Putamen (tissue), 1 donor: ENCODE data around the gene KLK12.

ENCODE experiments used
- DNase-seq: peaks from one replicate; pipeline ENCODE4 v3.0.0-alpha.2; 2016; ENCODE audit warnings: low spot score

KLK12 gene, protein sequence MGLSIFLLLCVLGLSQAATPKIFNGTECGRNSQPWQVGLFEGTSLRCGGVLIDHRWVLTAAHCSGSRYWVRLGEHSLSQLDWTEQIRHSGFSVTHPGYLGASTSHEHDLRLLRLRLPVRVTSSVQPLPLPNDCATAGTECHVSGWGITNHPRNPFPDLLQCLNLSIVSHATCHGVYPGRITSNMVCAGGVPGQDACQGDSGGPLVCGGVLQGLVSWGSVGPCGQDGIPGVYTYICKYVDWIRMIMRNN

DNA sequence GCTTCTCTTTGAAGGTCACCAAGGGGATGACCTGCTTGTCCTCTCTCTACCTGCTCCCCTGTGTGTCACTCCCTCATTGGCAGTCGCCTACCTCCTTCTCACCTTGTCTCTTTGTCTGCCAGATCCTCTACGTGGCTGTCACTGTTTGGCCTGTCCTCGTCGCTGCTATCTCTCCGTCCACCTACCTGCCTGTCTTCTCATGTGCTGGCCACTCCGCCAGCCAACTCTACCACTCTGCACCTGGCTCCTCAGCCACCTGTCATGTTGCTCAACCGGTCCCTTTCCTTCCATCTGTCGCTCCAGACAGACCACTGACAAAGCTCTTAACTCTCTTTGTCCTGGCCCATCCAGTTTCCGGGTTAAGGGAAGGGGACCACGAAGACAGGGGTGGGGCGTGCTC is at the start of gene KLK12:
TSS of gene KLK12 (minus strand) at position 299 of the 400 bp plus-strand sequence. CDS start 381 bp downstream, outside the sequence.
- DNase-seq, result no peak

DNA sequence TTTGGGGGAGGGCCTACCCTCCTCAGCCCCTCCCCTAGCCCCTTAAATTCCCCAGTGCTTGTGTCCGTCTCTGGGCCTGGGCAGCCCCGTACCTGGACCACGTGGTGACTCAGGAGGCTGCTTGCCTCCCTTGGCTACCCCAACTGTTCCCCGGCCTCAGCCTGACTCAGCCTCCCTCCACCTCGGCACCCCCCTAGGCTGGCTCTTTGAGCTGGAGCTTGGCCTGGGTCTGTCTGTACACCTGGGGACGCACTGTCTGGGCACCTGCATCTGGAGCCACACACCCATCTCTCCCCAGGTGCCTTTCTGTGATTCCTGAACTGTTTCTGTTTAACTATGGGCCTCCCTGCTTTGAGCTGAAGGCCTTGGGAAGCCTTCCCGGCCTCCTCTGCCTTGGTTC is 49.7 kb upstream of the KLK12 start:
- DNase-seq, result no peak

DNA sequence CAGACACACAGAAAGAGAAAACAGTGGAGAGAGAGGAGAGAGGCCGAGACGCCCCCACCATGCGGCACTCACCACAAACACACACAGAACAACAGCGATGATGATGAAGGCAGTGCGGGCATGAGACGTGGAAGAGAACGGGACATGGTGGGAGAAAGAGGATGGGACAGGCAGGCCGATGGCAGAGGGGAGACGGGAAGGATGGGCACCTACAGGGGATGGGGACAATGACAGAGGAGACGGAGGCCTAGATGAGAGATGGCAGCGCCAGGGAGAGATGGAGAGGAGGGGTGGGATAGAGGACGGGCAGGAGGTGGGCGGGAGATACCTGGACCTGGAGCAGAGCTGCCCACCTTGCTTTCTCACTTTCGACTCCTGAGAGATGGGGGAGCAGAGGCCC is 49.0 kb upstream of the KLK12 start:
- no peak for DNase-seq

DNA sequence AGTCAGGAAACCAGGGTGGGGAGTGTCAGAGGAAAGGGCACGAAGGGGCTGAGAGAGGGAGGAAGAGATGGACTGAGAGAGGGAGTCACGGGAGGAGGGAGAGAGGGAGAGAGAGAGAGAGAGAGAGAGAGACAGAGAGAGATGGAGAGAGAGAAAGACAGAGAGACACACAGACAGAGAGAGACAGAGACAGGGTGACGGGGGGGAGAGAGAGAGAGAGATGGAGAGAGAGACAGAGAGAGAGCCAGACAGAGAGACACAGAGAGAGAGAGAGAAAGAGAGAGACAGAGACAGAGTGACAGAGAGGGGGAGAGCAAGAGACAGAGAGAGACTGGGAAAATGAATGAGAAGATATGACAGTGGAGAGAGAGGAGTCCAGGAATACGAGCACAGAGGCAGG is 48.4 kb upstream of the KLK12 start:
- DNase-seq, result no peak

DNA sequence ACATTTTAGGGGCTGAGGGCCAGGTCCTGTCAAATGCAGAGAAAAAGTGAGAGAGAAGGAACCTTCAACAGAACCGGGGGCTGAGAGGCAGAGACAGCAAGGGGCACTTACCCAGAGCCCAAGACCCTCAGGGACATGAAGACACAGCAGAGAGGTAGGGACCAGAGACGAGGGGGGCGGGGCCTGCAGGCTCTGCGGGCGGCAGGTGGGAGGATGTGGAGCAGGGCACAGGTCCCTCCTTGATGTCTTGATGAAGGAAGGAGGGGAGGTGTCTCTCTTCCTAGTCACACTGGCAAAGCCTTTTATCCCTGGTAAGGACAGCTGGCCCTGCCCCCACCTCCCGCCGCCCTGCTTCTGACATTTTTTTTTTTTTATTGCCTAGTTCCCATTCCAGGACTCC is 47.8 kb upstream of the KLK12 start, which contains the start of gene KLK14:
TSS of gene KLK14 (minus strand) at position 277 of the 400 bp plus-strand sequence. CDS start at position 4, 273 bp downstream.
- no peak for DNase-seq

DNA sequence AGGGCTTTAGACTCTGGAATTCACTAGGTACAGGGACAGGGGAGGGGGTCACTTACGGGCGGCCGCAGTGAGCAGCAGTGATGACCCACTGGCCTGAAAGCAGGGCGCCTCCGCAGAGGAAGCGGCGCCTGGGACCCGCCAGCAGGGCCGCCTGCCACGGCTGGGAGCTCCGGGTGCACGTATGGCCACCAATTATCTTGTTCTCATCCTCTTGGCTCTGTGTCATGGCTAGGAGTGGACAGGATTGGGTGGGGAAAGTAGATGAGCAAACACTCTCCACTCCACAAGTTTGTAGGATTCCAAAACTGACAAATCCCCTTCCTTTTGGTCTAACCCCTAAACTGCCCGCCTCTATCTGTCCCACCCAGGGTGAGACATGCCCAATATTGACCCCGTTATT is 46.7 kb upstream of the KLK12 start:
- DNase-seq, result no peak

DNA sequence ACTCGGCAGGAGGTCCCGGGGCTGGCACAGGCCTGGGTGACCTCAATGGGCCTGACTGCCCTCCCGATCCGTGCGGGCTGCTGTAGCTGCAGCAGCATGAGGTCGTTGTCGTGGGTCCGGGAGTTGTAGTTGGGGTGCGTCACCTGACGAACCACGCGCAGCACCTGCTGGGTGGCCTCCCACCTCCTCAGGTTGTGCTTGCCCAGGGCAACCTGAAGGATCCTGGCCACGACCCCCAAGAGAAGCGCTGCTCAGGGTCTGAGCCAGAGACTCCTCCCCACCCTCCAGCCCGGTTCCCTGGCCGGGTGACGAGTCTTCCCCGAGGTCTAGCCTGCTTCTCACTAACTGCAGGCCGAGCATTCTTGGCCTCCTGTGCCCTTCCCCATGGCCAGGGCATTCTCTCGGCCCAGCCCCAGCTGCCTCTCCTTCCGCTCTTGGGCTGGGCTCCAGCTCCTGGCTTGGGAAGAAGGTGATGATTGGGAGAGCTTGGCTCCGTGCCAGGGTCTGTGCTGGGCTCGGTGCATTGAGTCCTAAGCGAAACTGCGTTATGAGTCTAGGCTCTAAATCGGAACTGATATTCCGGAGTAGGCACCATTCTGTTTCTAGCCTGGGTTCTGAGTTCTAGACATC is 44.8 kb upstream of the KLK12 start:
- no peak for DNase-seq

DNA sequence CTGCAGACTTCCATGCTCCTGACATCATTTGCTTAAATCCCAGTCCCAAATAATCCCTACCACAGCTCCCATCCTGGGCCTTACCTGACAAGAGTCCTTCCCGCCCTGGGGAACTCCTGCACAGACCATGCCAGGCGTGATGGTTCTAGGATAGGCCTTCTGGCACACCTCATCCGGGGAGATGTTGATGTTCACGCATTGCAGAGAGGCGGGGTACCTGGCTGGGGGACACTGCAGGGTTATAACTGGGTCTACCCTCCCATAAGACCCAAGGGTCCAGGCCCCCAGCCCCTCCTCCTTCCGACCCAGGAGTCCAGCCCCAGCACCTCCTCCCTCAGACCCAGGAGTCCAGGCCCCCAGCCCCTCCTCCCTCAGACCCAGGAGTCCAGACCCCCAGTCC is 43.9 kb upstream of the KLK12 start:
- no peak for DNase-seq

DNA sequence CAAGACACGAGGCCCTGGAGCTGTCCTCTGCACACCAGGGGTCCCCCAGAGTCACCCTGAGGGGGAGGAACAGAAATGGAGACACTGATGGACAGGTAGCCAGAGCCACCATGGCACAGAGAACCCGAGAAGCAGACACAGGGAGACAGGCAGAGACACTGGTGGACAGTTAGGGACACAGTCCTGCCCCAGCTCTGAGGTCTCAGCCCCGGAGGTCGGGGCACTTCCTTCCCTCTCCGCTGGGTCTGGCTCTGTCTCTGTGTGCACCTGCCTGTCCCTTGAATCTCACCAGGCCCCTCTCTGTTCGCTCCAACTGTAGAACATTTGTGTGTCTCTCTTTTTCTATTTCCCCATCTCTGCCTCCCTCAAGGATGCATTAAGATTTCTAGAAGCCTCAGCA is 43.3 kb upstream of the KLK12 start:
- no peak for DNase-seq

DNA sequence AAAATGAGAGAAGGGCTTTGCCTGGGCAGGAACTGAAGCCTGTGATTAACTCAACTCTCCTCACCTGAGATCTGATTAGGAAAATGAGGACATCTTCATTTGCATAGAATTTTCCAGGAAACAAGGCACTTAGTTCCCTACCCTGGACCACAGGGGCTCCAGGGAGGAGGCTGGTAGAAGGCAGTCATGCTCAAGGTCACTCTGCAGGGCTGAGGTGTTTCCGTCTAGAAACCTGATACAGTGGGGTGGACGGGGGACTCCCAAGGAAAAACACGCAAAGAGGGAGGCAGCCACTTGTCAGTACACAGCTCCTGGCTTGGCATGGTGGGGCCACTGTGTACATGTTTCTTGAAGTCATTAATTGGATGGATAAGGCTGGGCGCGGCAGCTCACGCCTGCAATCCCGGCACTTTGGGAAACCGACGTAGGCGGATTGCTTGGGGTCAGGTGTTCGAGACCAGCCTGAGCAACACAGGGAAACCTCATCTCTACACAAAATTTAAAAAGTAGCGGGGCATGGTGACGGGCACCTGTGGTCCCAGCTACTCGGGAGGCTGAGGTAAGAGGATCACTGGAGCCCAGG is 41.9 kb upstream of the KLK12 start:
- DNase-seq, result no peak

DNA sequence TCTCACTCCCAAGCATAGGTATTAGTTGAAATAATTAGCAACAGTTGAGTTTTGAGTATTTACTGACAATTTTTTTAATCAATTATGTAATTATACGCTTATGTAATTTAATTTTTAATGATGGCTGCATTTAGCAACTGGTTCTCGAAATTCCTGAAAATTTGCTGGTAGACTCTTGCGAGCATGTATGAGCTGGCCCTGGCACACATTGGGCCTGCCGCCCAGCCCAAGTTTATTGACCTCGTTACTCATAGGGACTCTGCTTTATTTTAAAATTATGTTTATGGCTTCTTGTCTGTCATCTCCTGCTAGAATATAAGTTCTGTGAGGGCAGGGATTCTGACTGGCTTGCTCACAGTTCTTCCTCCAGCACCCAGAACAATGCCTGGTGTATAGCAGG is 41.2 kb upstream of the KLK12 start:
- DNase-seq, result no peak

DNA sequence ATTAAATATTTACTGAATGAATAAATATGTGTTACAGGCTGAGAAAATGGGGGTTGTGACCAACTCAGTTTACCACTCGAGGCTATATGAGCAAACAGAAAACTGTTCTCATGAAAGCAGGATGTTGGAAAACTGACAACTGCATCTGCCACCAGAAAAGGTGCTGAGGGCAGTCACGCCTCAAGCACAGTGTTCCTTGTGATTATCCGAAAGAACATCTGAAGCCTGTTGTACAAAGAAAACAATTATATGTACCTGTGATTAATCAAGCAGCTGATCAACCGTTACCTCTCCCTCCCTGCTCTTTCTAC is 36.2 kb upstream of the KLK12 start:
- DNase-seq, result no peak

DNA sequence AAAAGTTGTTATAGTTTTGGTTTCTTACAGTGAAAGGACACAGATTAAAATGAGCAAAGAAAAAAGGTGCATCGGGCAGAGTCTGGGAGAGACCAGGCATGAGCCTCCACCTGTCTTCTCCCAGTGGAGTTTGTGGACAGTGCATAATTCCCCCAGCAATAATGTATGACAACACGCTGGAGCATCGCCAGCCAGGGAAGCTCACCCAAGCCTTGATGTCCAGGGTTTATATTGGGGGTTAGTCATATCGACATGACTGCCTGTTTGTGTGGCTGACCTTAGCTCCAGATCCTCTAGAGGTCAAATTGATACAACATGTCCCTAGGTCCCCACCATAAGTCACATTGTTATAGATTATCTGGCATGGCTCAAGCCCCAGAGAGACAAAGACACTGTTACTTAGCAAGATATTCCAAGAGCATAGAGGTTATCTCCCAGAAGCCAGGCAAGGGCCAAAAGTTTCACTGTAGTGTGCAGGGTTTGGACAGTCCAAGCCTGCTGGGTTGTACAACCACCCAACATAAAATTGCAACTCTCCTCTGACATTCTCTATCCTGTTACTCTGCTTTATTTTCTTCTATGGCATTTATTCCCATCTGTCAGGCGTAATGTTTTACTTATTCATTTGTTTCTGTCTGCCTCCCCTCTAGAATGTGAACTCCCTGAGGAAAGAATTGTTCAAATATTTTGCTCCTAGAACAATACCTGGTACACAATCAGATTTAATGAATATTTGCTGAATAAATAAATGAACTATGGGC is 35.7 kb upstream of the KLK12 start:
- no peak for DNase-seq

DNA sequence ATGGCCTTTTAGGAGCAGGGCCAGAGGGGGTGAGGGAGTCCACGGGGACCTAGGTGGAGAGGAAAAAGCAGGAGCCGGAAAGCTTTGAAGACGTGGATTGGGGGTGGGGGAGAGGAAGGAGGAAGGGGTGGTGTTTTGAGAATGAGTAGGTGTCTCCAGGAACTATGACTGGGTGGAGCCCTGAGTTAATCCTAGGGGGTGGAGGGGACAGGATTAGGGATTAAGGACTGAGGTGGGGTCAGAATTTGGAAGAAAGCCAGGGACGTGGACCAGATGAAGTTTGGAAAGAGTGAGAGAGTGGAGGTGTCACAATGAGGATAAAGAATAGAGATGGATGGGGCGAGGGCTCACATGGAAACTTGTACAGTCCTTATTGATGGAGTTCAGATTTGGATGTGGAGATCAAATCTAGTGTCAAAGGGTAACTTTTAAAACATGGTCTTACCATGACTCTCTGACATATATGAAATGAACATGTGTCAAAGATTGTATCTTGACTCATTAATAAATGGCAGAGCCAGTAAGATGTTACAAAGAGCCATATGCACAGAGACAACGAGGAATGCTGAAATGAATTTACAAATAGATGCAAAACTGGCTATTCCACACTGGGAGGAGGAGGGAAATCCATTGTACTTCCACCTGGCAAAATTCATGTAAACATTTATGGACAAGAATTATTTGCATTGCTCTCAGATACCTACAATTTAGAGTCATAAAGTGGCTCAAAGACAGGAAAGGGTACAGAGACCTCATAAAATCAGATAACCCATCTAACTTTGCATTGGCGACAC is 31.8 kb upstream of the KLK12 start:
- DNase-seq, result no peak

DNA sequence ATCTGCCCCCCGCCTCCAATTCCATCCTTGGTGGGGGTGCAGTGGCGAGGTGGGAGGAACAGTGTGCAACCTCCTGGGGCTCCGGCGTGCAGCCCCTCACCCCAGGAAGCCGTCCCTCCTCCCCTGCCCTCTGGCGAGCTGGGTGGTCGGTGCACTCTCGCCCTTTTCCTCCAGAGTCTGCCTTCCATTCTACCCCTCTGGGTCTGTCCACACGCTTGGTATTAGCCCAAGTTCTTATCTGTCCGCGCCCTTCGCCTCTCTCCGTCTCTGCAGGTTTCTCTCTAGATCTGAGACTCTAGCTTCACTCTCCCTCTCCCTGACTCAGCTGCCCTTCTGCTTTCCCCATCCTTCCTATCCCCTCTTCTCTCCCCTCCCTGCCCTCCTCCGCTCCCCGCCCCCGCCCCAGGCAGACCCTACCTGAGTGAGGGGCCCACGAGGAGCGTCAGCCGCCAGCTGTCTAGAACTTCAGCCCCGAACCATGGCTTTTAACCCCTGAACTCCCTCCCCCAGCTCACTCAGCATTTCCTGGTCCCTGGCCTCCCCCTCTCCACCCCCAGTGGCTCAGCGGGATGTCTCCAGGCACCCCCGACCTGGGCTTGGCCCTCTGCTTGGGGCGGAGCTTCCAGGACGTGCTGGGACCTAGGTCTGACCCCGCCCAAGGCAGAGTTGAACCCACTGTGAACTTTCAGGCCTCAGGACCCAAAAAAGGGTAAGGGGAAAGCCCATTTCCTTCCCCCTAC is 30.6 kb upstream of the KLK12 start:
- no peak for DNase-seq

DNA sequence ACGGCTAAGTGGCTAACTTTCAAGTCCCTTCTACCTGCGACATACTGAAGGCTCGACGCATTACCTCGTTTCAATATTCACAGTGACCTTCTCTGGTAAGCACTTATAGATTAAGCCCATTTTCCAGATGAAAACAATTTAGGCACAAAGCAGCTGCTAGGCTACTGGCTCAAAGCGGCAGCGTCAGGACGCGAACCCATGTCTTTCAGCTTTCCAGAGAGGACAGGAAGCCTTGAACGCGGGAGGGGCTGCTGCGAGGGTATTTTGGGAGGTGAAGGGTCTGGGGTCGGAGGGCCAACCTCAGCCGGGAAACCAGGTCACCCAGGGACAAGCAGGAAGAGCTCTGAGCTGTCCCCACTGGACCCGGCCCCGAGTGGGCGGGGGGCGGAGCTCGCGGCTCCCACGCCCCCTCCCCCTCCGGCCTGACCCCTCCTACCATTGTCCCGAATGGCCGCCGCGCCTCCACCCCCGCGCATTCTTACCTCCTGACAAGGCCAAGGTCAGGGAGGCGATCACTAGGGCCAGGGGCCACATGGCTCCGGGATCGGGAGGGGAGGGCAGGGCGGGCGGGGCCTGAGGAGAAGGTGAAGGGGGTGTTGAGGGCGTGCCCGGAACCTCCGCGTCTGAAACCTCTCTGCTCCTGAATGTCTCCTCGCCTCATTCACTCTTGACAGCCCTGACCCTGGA is 29.9 kb upstream of the KLK12 start, which contains the start of gene KLK13:
TSS of gene KLK13 (minus strand) at position 559 of the 687 bp plus-strand sequence. CDS start at position 534, 25 bp downstream.
- no peak for DNase-seq

DNA sequence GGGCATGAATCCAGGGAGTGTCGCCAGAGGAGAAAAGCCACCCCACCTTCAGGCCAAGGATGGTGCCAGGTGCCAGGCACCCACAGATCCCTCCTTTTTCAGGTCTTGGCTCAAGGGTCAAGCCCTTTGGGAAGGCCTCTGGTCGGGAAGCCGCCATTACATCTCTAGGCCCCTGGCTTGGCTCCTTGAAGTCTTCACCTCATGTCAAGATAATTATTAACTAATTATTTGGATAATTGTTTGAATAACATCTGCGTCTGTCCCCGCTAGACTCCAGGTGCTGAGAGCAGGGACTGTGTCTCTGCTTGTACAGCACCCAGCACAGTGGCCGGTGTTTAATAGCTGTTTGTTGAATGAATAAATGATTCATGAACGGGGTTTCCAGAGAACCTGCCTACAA is 28.9 kb upstream of the KLK12 start:
- no peak for DNase-seq

DNA sequence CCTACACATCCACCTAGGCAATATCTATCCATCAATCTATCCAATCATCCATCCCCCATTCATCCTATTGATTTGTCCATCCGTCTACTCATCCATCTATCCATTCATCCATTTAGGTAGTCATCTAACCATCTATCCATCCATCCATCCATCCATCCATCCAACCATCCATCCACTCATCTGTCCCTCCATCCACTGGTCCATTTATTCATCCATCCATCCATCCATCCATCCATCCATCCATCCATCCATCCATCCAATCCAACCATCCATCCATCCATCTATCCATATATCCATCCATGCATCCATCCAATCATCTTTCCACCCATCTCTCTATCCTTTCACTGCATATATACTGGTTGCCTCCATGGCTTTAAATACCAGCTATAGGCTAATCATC is 26.2 kb upstream of the KLK12 start:
- no peak for DNase-seq

DNA sequence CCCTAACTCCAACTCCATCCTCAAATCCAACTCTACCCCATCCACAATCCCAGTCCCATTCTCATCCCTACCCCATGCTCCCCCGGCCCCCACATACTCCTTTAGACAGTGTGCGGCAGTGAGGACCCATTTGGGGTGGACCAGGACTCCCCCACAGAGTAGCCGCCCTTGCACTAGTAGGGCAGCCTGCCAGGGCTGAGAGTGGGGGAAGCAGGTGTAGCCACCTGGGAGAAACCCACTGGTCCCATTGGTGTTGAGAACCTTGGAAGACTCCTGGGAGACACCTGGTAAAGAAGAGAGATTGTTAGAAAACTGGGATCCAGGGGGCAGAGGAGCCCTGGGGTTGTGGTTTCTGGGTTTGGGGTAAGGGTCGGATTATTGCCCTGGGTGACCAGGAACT is 25.5 kb upstream of the KLK12 start:
- no peak for DNase-seq

DNA sequence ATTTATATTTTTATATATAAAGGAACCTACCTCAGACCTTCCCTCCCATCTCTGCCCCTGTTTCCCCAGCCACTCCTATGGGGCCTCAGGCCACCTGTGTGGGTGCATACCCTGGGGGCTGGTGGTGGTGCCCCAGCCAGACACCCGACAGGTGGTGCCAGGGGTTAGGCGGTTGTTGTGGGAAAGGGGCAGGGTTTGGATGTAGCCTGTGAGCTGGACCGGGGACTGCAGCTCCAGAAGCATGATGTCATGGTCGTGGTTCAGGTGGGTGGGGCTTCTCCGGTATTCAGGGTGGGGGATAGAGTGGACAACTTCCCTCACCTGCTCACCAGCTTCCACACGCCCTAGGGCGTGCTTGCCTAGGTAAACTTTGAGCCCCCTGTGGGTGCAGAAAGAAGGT is 24.9 kb upstream of the KLK12 start:
- no peak for DNase-seq

DNA sequence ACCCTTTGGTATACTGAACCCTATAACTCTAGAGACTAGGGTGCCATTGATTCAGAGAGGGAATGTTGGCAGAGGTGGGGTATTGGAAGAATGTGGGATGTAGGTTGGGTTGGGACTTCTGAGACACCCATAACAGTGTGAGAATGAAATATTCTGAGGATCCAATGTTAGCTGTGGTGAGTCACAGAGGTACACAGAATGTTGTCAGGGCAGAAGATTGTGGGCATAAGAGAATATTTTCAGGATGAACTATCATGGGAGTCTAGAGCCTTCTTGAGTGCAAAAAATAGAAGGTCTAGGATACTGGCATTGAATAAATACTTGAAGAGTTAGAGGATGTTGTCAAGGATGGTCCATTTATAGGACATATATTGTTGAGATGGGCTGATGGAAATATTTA is 21.1 kb upstream of the KLK12 start:
- no peak for DNase-seq
